Chondrocyte (in vitro differentiated cells): ENCODE measurements around the gene CTBP1. TPM values are rescaled to one million over a fixed set of nuclear protein-coding genes. Genes with fewer than 3 reads are reported as not detected.

ENCODE experiments used
- DNase-seq: peaks from one replicate; pipeline ENCODE4 v3.0.0; 2021; ENCODE audit warnings: mixed read lengths, low spot score
- H3K27ac Mint-ChIP-seq: one replicate; pipeline ENCODE4 v1.8.0; 2021; ENCODE audit warnings: mild to moderate bottlenecking, moderate library complexity, mixed read lengths; ENCODE audit not compliant: unreplicated experiment
- H3K27me3 Mint-ChIP-seq: 2 replicates; pipeline ENCODE4 v1.8.0; 2021; ENCODE audit warnings: low read depth, mixed read lengths
- H3K36me3 Mint-ChIP-seq: 2 replicates; pipeline ENCODE4 v1.8.0; 2021; ENCODE audit warnings: low read depth, mixed read lengths
- H3K4me1 Mint-ChIP-seq: 2 replicates; pipeline ENCODE4 v1.8.0; 2021; ENCODE audit warnings: low read depth, mild to moderate bottlenecking, mixed read lengths
- H3K4me3 Mint-ChIP-seq: one replicate; pipeline ENCODE4 v1.8.0; 2021; ENCODE audit warnings: mild to moderate bottlenecking, moderate library complexity, mixed read lengths; ENCODE audit not compliant: unreplicated experiment
- H3K9me3 Mint-ChIP-seq: 2 replicates; pipeline ENCODE4 v1.8.0; 2021; ENCODE audit warnings: low read depth, mixed read lengths
- total RNA-seq: library from RNA; stranded (reverse); gene quantifications from 3 replicates; pipeline ENCODE4 v1.2.1, GENCODE V29; 2021
- TF ChIP-seq, protein P1 (sequence below): fragments of 200-600 bp; sonication (generic); IDR thresholded peaks from 2 replicates; pipeline ENCODE4 v1.5.0; 2021; ENCODE audit warnings: antibody characterized with exemption, mild to moderate bottlenecking, moderate library complexity

The CTBP1 gene
- total RNA-seq, 1 donor from 2014 or later = 151 TPM

DNA sequence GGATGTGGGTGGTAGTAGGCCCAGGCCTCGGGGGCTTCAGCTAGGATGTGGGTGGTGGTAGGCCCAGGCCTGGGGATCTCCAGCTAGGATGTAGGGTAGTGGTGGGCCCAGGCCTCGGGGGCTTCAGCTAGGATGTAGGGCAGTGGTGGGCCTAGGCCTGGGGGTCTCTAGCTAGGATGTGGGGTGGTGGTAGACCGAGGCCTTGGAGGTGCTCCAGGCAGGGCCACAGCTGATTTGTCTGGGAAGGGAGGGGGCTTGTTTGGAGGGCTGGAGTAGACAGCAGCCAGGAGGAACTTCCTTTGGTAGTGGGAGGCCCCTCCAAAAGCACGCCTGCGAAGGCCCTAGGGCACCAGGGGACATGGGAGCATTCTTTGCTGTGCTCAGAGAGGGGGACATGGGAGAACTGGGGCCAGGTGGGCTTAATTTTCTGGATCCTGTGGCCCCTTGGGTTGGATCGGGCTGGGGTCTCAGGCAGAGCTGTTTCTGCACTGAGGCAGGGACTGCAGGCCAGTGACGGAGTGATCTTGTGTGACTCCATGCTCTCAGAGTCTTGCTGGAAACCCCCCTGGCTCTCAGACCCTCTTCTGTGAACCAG, 73.2 kb downstream of the CTBP1 start:
- DNase-seq = no peak
- Mint-ChIP-seq H3K27me3 (peaks cover 2% of the 10 kb centered on the region), H3K4me3 (no peak overlapping the region)

DNA sequence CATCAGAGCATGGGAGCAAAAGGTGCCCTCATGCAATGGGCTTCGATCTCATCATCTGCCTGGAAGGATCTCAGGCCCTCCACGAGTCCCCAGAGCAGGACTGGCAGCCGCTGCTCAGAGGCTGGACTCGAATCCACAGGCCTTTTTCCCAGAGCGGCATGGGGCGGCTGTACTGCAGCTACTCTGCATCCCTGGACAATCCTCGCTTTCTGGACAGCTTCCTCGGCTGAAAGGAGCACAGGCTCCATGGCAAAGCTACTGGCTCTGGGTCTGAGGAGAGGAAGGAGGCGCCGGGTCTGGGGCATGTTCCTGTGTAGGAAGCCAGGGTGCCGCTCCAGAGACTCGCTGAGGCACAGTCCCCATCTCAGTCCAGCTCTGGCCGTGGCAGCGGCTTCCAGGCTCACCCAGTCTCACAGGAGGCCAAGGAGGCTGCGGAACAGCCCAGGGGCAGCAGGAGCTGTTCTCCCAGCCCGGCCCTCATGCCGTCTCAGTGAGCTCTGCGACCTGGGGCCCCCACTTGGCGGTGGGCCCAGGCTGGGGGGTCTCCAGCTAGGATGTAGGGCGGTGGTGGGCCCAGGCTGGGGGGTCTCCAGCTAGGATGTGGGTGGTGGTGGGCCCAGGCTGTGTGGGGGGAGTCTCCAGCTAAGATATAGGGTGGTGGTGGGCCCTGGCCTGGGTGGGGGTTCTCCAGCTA, 73.8 kb downstream of the CTBP1 start:
- TF ChIP-seq, protein P1, sequence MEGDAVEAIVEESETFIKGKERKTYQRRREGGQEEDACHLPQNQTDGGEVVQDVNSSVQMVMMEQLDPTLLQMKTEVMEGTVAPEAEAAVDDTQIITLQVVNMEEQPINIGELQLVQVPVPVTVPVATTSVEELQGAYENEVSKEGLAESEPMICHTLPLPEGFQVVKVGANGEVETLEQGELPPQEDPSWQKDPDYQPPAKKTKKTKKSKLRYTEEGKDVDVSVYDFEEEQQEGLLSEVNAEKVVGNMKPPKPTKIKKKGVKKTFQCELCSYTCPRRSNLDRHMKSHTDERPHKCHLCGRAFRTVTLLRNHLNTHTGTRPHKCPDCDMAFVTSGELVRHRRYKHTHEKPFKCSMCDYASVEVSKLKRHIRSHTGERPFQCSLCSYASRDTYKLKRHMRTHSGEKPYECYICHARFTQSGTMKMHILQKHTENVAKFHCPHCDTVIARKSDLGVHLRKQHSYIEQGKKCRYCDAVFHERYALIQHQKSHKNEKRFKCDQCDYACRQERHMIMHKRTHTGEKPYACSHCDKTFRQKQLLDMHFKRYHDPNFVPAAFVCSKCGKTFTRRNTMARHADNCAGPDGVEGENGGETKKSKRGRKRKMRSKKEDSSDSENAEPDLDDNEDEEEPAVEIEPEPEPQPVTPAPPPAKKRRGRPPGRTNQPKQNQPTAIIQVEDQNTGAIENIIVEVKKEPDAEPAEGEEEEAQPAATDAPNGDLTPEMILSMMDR = no peak
- Mint-ChIP-seq H3K4me3 (no peak overlapping the region), H3K27me3 (peaks cover 5% of the 10 kb centered on the region), H3K36me3 (peaks cover 9% of the 10 kb centered on the region), H3K4me1 (peaks cover 21% of the 10 kb centered on the region), H3K9me3 (peaks cover 5% of the 10 kb centered on the region), H3K27ac (no peak overlapping the region)
- DNase-seq = no peak

More for the DNA sequence above, 73.2 kb downstream of the CTBP1 start:
- H3K9me3 Mint-ChIP-seq = peaks cover 11% of the 10 kb centered on the region
- no peak overlapping the region for H3K27ac Mint-ChIP-seq
- peaks cover 8% of the 10 kb centered on the region for H3K36me3 Mint-ChIP-seq
- TF ChIP-seq, protein P1 = no peak
- H3K4me1 Mint-ChIP-seq = peaks cover 17% of the 10 kb centered on the region

DNA sequence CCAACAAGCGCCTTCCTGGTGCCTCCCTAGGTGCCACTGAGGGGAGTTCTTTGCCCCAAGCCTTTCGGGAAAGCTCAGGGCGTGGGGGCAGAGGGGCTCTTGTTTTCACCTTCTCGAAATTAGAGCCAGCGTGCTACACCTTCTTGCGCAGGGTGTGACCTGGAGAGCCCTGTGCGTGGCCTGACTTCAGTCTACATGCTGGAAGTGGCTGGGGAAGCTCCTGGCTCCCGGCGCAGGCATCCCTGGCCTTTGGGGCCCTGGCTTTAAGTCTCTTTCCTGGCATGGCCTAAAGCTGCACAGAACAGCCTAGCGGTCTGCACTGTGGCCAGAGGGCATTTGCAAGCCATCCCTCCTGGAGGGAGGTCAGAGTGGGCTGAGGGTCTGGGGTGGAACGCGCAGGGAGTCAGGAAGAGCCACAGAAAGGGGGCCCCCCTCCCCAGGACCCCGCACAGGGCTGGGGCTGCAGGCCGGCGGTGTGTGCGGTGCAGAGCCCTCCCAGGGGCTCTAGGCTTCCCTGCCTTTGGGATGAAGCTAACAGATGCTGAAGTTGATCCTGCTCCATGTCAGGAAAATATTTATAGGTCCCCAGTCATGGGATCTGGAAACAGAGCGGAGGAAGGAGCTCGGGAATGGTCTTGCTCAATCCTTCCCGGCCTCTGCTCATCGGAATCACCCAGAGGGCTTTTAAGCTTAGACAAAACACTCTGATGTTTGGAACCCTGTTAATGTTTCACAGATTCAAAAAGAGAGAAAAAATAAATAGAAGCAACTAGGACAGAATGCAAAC, 75.8 kb downstream of the CTBP1 start:
- Mint-ChIP-seq H3K4me1 (peaks cover 23% of the 10 kb centered on the region), H3K9me3 (no peaks in the 10 kb centered on the region), H3K36me3 (peaks cover 10% of the 10 kb centered on the region), H3K27ac (peak overlapping the region; percentile 77), H3K4me3 (peak overlapping the region; percentile 44), H3K27me3 (peaks cover 5% of the 10 kb centered on the region)
- DNase-seq = peak; percentile 69
- TF ChIP-seq, protein P1 = no peak

DNA sequence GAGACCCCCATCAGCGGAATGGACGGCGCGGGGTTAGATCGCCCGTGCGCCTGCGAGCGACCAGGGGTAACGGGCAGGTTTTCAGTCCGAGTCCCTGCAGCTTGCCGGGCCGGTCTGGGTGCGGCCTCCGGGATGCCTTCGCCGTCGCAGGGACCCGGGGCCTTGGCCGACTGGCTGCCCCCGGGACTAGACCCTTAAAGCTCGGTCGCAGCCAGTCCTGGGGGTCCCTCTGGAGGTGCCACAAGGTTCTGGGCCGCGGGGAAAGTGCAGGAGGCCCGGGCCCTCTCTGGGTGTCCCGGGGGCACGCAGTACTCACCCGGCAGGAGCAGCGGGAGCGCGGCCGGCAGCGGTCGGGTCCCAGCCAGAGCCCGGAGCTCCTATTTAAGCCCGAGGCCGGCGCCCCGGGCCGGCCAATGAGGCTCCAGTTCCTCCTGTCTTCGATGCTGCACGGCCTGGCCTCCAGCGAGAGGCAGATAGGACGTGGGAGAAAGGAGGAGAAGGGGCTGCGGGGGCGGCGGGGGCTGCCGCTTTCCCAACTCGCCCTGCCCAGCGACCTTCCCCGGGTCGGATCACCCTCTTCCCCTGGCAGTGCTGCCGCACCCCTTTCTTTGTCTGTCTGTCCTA, 76.6 kb downstream of the CTBP1 start, which contains the start of gene SPON2:
SPON2 (minus strand) TSS at position 356 of the 624 bp plus-strand sequence.
- no peaks in the 10 kb centered on the region for H3K9me3 Mint-ChIP-seq
- peaks cover 30% of the 10 kb centered on the region for H3K4me1 Mint-ChIP-seq
- peaks cover 12% of the 10 kb centered on the region for H3K36me3 Mint-ChIP-seq
- TF ChIP-seq, protein P1 = no peak
- peak; percentile 87 for DNase-seq
- peaks cover 5% of the 10 kb centered on the region for H3K27me3 Mint-ChIP-seq
- H3K4me3 Mint-ChIP-seq = peak within 1 kb of the TSS; percentile 67
- H3K27ac Mint-ChIP-seq = peak within 1 kb of the TSS; percentile 77
